Globus pallidus (tissue), 1 donor: ENCODE results near the gene LRRC15.

Experiments used
- DNase-seq: peaks from one replicate; pipeline ENCODE4 v3.0.0-alpha.2; 2015; ENCODE audit warnings: low spot score

The LRRC15 gene

DNA sequence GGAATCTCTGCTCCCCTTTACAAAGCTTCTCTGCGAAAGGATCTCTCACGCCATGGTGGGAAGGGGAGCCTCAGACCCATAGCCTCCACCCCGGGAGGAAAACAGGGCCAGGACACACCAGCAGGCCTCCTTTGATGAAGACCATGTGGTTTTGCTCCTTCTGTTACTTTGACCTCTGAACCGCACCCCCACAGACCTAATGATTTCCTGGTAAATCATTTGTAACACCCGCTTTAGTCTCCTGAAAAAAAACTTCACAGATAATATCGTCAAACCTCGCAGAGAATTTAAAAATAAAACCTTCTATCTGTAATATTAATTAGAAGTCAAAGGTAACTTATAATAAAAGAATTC, 36.7 kb downstream of the LRRC15 start:
- no peak for DNase-seq

GRCh38 chr3:194330579-194330978, 39.0 kb downstream of the LRRC15 start:
- peak; percentile 55 for DNase-seq

DNA sequence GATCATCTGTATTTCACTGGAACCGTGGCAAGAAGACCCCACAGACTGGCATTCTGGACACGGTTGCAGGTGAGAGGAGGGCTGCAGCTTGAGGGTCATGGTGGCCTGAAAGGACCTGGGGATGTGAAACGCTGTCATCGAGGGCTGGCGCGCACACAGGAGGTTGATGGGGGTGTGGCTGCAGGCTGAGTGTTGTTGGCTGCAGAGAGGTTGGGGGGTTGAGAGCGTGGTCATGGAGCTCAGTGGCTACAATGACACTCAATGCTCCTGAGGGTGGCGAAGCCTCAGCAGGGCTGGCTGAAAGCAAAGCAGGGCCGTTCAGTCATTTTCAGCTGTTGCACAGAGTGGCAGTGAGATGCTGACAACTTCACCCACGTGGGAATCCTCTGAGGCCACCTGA, 39.4 kb downstream of the LRRC15 start:
- no peak for DNase-seq

- DNase-seq = no peak
Observed at GRCh38 chr3:194329583-194329965, 40.0 kb downstream of the LRRC15 start.

GRCh38 chr3:194328942-194329582, 40.5 kb downstream of the LRRC15 start:
- no peak for DNase-seq

- DNase-seq = no peak
Observed at GRCh38 chr3:194328053-194328657, 41.4 kb downstream of the LRRC15 start.

DNA sequence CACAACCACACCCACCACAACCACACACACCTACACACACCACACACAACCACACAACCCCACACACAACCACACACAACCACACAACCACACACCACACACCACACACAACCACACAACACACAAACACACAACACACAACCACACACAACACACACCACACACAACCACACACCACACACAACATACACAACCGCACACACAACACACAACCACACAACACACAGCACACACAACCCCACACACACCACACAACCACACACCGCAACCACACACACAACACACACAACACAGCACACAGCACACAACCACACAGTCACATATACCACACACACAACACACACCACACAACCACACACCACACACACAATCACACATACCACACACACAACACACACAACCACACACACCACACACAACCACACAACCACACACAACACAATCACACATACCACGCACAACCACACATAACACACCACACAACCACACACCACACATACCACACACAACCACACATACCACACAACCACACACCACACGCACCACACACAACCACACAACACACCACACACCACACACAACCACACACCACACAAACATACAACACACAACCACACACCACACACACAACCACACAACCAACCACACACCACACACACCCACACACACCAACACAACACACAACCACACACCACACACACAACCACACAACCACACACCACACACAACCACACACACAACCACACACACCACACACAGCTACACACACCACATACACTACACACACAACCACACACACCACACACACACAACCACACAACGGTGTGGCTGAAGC, 42.1 kb downstream of the LRRC15 start:
- DNase-seq = no peak

DNA sequence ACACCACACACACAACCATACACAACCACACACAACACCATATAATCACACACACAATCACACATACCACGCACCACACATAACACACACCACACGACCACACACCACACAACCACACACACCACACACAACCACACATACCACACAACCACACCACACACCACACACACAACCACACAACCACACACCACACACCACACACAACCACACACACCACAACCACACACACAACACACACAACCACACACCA, 42.6 kb downstream of the LRRC15 start:
- DNase-seq = no peak

DNA sequence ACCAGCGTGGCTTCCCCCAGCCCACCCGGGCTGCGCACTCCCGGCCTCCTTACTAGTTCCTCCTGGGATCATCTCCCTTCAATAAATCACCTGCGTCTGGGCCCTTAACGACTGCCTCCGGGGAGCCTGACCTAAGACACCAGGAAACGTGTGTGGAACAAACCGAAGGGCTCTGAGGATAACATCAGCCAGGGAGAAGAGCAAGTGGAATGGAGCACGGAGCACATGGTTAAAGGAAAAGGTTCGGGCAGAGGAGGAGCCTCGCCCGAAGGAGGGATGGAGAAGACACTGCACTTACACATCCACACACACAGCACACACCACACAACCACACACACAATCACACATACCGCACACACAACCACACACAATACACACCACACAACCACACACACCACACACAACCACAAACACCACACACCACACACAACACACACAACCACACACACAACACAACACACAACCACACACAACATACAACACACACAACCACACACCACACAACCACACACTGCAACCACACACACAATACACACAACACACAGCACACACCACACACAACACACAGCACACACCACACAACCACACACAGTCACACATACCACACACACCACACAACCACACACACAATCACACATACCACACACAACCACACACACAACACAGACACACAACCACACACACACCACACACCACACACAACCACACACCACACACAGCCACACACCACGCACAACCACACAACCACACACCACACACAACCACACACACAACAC, 43.2 kb downstream of the LRRC15 start:
- no peak for DNase-seq

DNA sequence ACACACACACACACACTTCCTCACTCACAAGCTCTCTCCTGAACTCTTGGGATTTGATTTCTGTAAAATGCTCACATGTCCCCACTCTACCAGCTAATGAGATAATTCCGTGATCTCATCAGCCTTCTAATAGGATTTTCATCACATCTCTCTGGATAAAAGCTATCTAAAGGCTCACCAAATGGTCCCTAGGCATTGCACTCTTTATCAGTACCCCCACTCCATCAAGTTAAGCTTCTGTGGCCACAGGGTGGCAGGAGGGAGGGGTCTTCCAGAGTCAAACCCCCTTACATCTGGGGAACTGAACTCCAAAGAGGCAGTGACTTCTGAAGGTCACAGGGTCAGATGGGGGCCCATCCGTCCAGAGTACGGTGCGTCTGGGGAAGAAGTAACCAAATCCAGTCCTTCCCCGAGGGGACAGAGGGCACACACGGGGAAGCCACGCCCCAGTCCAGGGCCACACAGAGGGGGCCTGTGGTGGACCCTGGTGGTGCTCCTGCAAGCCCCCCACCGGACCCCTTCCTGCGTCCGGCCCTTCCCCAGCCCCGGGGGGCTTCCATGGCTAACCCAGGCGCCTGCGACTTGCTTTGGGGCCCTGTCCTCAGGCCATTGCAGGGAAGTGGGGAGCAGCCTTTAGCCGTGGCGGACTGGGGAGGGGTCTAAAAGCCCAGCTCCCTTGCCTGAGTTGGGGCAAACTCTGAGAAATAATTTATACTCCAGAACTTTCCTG, 44.0 kb downstream of the LRRC15 start:
- no peak for DNase-seq

GRCh38 chr3:194324823-194325327, 44.7 kb downstream of the LRRC15 start:
- no peak for DNase-seq

DNA sequence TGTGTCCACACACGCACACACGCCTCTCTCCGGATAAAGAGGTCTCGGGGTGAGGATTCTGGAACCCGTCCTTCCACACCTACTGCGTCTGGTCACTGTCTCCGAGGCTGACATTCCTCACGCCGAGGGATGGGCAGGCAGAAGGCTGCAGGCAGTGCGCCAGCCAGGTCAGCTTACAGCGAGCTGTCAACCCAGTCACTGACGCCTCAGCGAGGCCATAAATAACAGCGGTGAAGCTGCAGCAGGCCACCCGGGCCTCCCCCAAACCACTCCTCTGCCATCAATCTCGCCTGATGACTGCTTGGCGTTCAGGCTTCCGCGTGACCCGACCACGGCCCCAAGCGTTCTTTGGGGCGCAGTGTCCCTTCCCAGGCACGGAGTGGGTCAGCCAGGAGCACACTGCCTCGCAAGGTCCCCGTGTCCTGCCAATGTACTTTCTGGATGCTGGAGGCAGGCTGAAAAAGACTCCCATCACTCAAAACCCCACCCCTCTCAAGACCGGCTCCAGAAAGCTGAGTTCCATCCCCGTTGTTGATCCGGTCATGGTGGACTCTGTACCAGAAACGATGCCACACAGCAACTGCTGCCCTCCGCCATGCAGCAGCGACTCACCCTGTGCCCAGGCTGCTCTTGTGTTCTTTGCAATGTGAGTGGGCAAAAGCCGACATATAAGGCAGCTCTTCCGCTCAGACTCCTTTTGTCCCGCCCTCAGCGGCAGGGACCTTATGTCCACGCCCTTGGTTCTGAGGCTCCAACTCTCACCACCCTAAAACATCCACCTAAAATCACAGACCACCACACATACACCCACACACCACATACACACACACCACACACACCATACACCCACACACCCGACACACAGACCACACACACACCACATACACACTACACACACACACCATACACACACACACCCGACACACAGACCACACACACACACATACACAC, 45.5 kb downstream of the LRRC15 start:
- DNase-seq = no peak

GRCh38 chr3:194322678-194323211, 46.8 kb downstream of the LRRC15 start:
- no peak for DNase-seq

DNA sequence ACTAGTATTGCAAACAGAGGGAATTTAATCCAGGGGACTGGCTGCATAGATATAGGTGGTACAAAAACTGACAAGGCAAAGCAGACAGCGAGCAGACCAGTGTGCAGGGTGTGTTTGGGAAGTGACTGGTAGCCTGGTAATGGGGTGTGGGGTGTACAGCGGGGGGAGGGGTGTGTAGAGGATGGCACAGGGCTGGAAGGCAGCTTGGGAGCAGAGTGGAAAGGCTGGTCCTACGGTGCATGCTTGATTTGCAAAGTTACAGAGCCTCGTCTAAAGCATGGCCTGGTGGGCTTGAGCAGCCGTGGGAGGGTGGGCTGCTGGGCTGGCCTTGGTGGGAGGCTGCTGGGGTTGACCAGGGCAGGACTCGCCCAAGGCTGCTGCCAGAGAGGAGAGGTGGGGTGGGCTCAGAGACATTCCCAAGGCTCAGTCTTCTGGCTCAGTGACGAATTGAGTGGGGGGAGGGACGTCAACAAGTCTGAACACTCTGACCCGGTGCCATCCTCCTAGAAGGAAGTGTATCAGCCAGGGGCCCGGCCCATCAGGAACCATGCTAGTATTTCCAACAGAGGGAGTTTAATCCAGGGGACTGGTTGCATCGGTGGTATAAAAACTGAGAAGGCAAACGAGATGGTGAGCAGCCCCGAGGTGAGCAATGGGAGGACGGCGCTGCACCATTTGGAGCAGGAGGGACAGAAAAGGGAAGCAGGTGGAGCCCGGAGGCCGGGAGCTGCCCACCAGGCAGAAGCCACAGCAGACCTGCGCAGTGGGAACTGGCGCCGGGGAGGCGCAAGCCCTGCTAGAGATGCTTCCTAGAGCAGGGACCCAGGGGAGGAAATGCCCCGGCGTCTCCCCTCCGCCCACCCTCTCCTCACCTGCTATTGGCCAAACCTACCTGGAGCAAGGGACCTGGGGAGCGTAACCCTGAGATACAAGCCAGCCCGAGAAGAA, 47.6 kb downstream of the LRRC15 start:
- DNase-seq = no peak

DNA sequence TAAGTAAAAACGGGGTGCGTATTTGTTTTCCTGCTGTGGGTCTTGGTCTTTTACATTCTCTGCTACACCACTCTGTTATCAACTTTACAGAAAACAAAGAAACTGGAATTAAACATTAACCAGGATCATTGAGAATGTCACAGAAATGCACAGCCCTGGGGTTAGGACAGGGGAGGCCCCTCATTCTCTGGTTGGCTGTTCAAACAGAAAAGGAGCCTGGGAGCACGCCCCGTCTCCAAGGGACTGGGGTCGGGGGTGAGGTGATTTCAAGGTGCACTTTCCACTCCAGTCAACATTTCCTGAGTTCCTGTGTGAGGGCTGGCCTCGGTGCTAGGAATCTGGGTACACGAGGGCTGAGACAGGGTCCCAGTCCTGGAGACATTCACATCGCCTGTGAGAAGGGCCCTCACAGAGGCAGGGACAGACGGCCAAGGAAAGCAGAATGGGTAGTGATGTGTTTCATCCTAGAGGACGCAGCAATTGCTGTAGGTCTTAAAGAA, 48.7 kb downstream of the LRRC15 start:
- no peak for DNase-seq

- no peak for DNase-seq
Observed at GRCh38 chr3:194320100-194320499, 49.4 kb downstream of the LRRC15 start.

DNA sequence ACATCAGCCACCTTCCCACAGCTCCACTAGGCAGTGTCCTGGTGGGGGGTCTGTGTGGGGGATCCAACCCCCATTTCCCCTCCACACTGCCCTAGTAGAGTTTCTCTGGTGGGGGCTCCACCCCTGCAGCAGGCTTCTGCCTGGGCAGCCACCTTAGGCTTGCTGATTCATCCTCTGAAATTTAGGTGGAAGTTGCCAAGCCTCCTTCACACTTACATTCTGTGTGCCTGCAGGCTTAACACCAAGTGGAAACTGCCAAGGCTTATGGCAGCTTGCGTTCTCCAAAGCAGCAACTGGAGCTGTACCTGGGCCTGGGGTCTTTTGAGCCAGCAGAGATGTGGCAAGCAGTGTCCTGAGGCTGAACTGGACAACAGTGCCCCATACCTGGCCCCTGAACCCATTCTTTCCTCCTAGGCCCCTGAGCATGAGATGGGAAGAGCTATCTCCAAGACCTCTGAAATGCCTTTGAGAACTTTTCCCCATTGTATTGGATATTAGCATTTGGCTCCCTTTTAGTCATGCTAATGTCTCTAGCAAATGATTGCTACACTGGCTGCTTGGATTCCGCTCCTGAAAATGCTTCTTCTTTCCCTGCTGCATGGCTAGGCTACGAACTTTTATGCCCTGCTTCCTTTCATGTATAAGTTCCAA, 50.9 kb downstream of the LRRC15 start:
- DNase-seq = no peak

- DNase-seq = no peak
Observed at GRCh38 chr3:194316918-194317317, 52.6 kb downstream of the LRRC15 start.

- DNase-seq = no peak
Observed at GRCh38 chr3:194315965-194316361, 53.6 kb downstream of the LRRC15 start.
